Thoracic aorta (tissue), 2 donors: Measurements from ENCODE around the gene ATP2B2. TPM values are rescaled to one million over a fixed set of nuclear protein-coding genes. Genes with fewer than 3 reads are reported as not detected.

ENCODE experiments used
- ATAC-seq: fragments of 150-250 bp; one replicate; pipeline ENCODE4 v1.8.0; 2017; ENCODE audit warnings: low read depth; ENCODE audit not compliant: insufficient number of reproducible peaks, low FRiP score
- DNase-seq: peaks from one replicate; pipeline ENCODE4 v3.0.0-alpha.2; 2020; ENCODE audit warnings: low spot score
- H3K27ac ChIP-seq, 2 donors: fragments of 200-600 bp; sonication (generic); 1 replicate in 1 of 2; 2 replicates in 1 of 2; pipeline ENCODE4 v1.5.1; 2016; ENCODE audit warnings: mild to moderate bottlenecking in 2 of 2, moderate library complexity in 2 of 2
- H3K27me3 ChIP-seq: fragments of 200-600 bp; sonication (generic); replicated peaks from 2 replicates; pipeline ENCODE4 v1.6.0; 2016; ENCODE audit warnings: mild to moderate bottlenecking; ENCODE audit not compliant: insufficient read depth
- H3K36me3 ChIP-seq: fragments of 200-600 bp; sonication (generic); one replicate; pipeline ENCODE4 v1.5.1; 2016
- H3K4me1 ChIP-seq, 2 donors: fragments of 200-600 bp; sonication (generic); 1 replicate in 1 of 2; 2 replicates in 1 of 2; pipeline versions ENCODE4 v1.5.1 to v1.6.0; 2016; ENCODE audit warnings: low read depth in 2 of 2, mild to moderate bottlenecking in 1 of 2; ENCODE audit not compliant: control insufficient read depth in 1 of 2
- H3K4me3 ChIP-seq: fragments of 200-600 bp; sonication (generic); 2 replicates; pipeline ENCODE4 v1.5.1; 2016; ENCODE audit warnings: mild to moderate bottlenecking
- H3K9me3 ChIP-seq: fragments of 200-600 bp; sonication (generic); 2 replicates; pipeline ENCODE4 v1.5.1; 2016
- CTCF ChIP-seq: fragments of 200-600 bp; sonication (generic); IDR thresholded peaks from one replicate; pipeline ENCODE4 v1.5.1; 2019; ENCODE audit warnings: antibody characterized with exemption
- total RNA-seq, 2 donors: library from RNA; depleted of rRNA; stranded (reverse); fragments of >200 nt; gene quantifications; one replicate each; pipeline versions ENCODE4 v1.1.0 to v1.2.3, GENCODE V29; 2016

Gene ATP2B2
- total RNA-seq, 2 donors from 2014 or later: not detected

DNA sequence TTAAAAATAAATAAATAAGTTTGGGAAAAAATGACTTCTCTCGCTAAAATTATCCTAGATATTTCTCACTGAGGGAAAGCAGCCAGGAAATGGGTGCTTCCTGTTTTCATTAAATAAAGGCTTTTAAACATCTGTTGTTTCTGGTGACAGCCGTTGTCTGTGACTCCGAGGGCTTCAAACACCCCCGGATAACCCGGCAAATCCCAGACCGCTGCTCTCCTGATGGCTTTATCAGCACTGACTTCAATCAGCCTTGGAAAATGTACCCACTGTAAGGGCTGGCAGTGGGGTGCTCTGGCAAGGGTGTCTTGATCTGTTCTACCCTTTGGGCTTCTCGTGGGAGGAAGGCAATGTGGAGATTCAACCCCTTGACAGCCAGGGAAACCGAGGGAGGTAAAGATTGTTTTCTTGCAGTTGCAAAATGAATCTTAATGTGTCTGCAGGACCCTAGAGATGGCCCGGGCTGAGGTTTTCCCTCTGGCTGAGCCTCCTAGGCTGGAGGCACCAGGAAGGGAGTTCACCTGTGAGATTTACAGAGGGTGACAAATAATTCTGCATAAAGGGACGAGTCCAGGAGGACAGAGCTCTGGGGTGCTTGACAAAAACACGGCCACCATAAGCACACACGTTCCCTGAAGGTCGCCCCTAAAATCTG is 150.9 kb downstream of the ATP2B2 start:
- no peak for TF ChIP-seq CTCF
- no peaks in the 10 kb centered on the region for H3K27me3 ChIP-seq
- no peak overlapping the region for H3K27ac ChIP-seq
- H3K36me3 ChIP-seq: no peaks in the 10 kb centered on the region
- no peak overlapping the region for H3K4me3 ChIP-seq
- ATAC-seq (no peak), DNase-seq (no peak)
- H3K9me3 ChIP-seq: no peaks in the 10 kb centered on the region
- H3K4me1 ChIP-seq: peaks cover 3 to 24% of the 10 kb centered on the region in 2 donors

DNA sequence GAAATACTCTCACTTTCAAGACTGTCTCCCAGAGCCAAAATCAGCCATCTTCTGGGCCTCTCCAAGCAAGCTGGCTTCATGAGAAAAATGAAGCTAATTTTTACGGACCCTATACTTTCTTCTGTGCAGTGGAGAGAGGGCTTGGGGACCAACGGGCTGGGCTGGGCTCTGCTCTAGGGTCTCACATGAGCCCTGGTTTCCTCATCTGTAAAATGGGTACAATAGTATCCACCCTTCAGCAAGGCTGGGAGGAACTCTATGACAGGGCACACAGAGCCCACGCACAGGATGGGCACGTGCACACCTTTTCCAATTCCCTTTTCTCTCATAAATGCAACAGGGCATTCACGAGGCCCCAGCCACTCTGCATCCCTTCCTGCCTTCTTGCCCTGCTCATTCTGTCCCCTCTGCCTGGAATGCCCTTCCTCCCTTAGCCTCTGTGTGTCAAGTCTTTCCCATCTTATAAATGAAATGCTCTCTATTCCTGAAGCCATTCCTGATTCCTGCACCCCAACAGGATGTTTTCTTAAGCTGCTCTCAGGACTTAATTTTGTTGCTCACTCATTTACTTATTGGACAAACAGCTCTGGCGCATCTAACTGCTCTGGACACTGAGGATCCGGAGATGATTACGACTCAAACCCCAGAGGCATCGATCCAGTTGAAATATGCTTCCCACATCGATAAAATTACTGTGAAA is 151.6 kb downstream of the ATP2B2 start:
- H3K27me3 ChIP-seq: no peaks in the 10 kb centered on the region
- ATAC-seq (no peak), DNase-seq (no peak)
- H3K36me3 ChIP-seq: no peaks in the 10 kb centered on the region
- TF ChIP-seq CTCF: no peak
- no peak overlapping the region for H3K4me3 ChIP-seq
- H3K4me1 ChIP-seq: peaks cover 3 to 24% of the 10 kb centered on the region in 2 donors
- no peaks in the 10 kb centered on the region for H3K9me3 ChIP-seq
- no peak overlapping the region for H3K27ac ChIP-seq

- DNase-seq (no peak), ATAC-seq (no peak)
- Histone ChIP-seq H3K27me3 (no peaks in the 10 kb centered on the region), H3K36me3 (no peaks in the 10 kb centered on the region), H3K27ac (no peak overlapping the region), H3K9me3 (no peaks in the 10 kb centered on the region), H3K4me3 (no peak overlapping the region), H3K4me1 (peaks cover 3 to 23% of the 10 kb centered on the region in 2 donors)
- TF ChIP-seq CTCF: no peak
Measured at GRCh38 chr3:10353160-10353559, 152.2 kb downstream of the ATP2B2 start.

DNA sequence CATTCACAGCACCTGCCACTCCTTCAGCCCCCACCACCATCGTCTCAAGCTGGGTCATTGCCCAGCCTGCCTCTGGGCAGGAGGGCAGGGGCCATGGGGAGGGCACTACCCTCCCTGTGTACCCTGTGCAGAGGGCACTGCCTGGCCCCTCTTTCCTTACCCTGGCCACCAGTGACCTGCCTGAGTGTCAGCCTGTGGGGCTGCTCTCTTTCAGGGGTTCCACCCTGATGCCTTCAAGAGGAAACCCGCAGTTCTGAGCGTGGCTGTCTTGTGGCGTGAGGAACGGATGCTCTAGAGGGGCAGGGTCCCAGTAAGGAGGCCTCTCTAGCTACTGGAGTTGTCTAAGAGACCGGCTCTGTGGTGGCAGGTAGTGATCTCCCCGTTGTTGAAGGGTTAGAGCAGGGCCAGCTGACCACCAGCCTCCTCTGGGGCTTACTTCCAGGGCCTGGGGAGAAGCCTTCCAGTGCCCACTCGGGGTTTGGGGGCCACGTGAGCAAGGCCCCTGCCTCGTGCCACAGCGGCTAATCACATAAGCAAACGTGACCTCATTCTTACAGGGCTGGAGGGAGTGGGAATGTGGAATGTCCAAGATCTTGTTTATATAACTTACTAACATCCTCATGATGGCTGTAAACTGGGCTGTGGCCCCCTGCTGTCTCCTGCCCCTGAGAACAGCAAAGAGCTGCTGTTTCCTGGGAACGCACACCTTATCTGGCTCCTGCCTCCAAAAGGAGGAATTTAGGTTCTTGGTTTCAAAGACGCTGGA is 153.1 kb downstream of the ATP2B2 start:
- no peaks in the 10 kb centered on the region for H3K36me3 ChIP-seq
- no peak overlapping the region for H3K4me3 ChIP-seq
- H3K4me1 ChIP-seq: peaks cover 3 to 15% of the 10 kb centered on the region in 2 donors
- ATAC-seq (no peak), DNase-seq (no peak)
- H3K27me3 ChIP-seq: no peaks in the 10 kb centered on the region
- H3K9me3 ChIP-seq: no peaks in the 10 kb centered on the region
- TF ChIP-seq CTCF: no peak
- no peak overlapping the region for H3K27ac ChIP-seq

DNA sequence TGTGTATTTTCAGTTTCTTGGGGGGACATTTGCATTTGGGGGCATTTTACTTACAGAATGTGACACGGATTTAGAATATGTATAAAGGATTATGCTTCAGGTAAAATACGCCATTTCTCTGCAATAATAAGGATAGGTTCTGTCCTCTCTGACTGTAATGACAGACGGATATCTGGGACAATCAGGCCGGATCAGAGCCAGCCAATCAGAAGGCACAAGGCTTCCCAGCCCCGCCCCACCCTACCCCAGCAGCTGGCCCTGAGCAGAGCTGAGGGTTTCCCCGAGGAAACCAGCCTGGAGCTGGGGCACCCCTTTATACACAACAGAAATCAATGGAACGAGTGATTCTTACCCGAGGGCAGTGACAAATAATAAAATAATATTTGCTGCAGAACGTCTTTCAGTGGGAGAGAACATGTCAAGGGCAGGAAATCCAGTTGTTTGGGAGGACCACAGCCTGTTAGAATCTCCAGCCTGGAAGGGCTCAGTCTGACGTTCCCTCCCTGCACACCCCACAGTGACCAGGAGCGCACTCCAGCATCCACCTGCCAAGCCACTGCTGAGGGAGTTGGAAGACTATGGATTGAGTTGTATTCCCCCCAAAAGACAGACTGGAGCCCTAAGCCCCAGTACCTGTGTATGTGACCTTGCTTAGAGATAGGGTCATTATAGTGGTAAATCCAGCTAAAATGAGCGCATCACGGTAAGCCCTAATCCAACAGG is 154.2 kb downstream of the ATP2B2 start:
- Histone ChIP-seq H3K27ac (no peak overlapping the region), H3K9me3 (no peaks in the 10 kb centered on the region), H3K27me3 (no peaks in the 10 kb centered on the region), H3K4me3 (no peak overlapping the region), H3K4me1 (peaks cover 3 to 14% of the 10 kb centered on the region in 2 donors), H3K36me3 (no peaks in the 10 kb centered on the region)
- DNase-seq (no peak), ATAC-seq (no peak)
- TF ChIP-seq CTCF: no peak
